H9 (cell line): ENCODE data around the gene DHRSX. TPM values are rescaled to one million over a fixed set of nuclear protein-coding genes. Genes with fewer than 3 reads are reported as not detected.

Experiments
- DNase-seq: peaks from one replicate; pipeline ENCODE4 v3.0.0-alpha.2; 2017
- H2AFZ ChIP-seq: one replicate; pipeline ENCODE4 v1.6.1; 2013; ENCODE audit warnings: mild to moderate bottlenecking, low read length, control low read depth, moderate library complexity
- H2AK5ac ChIP-seq: 2 replicates; pipeline ENCODE4 v1.6.1; 2013; ENCODE audit warnings: low read length, control low read depth, mixed read lengths; ENCODE audit not compliant: insufficient read length
- H2BK120ac ChIP-seq: one replicate; pipeline ENCODE4 v1.6.1; 2013; ENCODE audit warnings: low read depth, mild to moderate bottlenecking, low read length, control low read depth, inconsistent platforms; ENCODE audit not compliant: poor library complexity, severe bottlenecking
- H2BK12ac ChIP-seq: 2 replicates; pipeline ENCODE4 v1.6.1; 2013; ENCODE audit warnings: low read length, control low read depth, mixed read lengths, low read depth; ENCODE audit not compliant: insufficient read length
- H2BK15ac ChIP-seq: 2 replicates; pipeline ENCODE4 v1.6.1; 2013; ENCODE audit warnings: low read depth, low read length, control low read depth
- H2BK20ac ChIP-seq: one replicate; pipeline ENCODE4 v1.6.1; 2013; ENCODE audit warnings: low read depth, mild to moderate bottlenecking, low read length, control low read depth, inconsistent platforms; ENCODE audit not compliant: poor library complexity, severe bottlenecking
- H2BK5ac ChIP-seq: 2 replicates; pipeline ENCODE4 v1.6.1; 2013; ENCODE audit warnings: low read length, control low read depth, mixed read lengths; ENCODE audit not compliant: insufficient read length
- H3K14ac ChIP-seq: 2 replicates; pipeline ENCODE4 v1.6.1; 2013; ENCODE audit warnings: low read length, control low read depth; ENCODE audit not compliant: insufficient read depth
- H3K18ac ChIP-seq: 2 replicates; pipeline ENCODE4 v1.6.1; 2013; ENCODE audit warnings: low read depth, mild to moderate bottlenecking, mixed read lengths, low read length, control low read depth; ENCODE audit not compliant: insufficient read length
- H3K23ac ChIP-seq: 2 replicates; pipeline ENCODE4 v1.6.1; 2013; ENCODE audit warnings: low read length, control low read depth, mixed read lengths, low read depth; ENCODE audit not compliant: insufficient read length
- H3K23me2 ChIP-seq: 2 replicates; pipeline ENCODE4 v1.6.1; 2013; ENCODE audit warnings: low read depth, mild to moderate bottlenecking, mixed read lengths, low read length, control low read depth; ENCODE audit not compliant: insufficient read length, poor library complexity, severe bottlenecking
- H3K27ac ChIP-seq: 2 replicates; pipeline ENCODE4 v1.5.1; 2013; ENCODE audit warnings: low read length, control low read depth, mixed read lengths, low read depth; ENCODE audit not compliant: insufficient read length
- H3K27me3 ChIP-seq: 2 replicates; pipeline ENCODE4 v1.6.1; 2013; ENCODE audit warnings: low read length, control low read depth, inconsistent platforms; ENCODE audit not compliant: insufficient read depth
- H3K4ac ChIP-seq: 2 replicates; pipeline ENCODE4 v1.6.1; 2013; ENCODE audit warnings: low read depth, mild to moderate bottlenecking, control low read depth, inconsistent platforms, low read length, moderate library complexity
- H3K4me1 ChIP-seq: 2 replicates; pipeline ENCODE4 v1.6.1; 2013; ENCODE audit warnings: low read length, control low read depth, inconsistent platforms; ENCODE audit not compliant: insufficient read depth
- H3K4me2 ChIP-seq: 2 replicates; pipeline ENCODE4 v1.6.1; 2013; ENCODE audit warnings: low read length, control low read depth, mixed read lengths; ENCODE audit not compliant: insufficient read length, insufficient read depth
- H3K56ac ChIP-seq: 2 replicates; pipeline ENCODE4 v1.6.1; 2013; ENCODE audit warnings: low read depth, mild to moderate bottlenecking, mixed read lengths, low read length, control low read depth; ENCODE audit not compliant: insufficient read length
- H3K79me1 ChIP-seq: 2 replicates; pipeline ENCODE4 v1.6.1; 2013; ENCODE audit warnings: low read depth, mild to moderate bottlenecking, moderate library complexity, low read length, control low read depth, inconsistent platforms; ENCODE audit not compliant: insufficient read depth, poor library complexity, severe bottlenecking
- H3K79me2 ChIP-seq: 2 replicates; pipeline ENCODE4 v1.6.1; 2013; ENCODE audit warnings: low read length, control low read depth, inconsistent platforms; ENCODE audit not compliant: insufficient read depth
- H3K9ac ChIP-seq: 2 replicates; pipeline ENCODE4 v1.6.1; 2013; ENCODE audit warnings: low read length, control low read depth, mixed read lengths; ENCODE audit not compliant: insufficient read length; ENCODE audit errors: extremely low read depth
- H3K9me3 ChIP-seq: one replicate; pipeline ENCODE4 v1.6.1; 2013; ENCODE audit warnings: low read depth, low read length, inconsistent platforms; ENCODE audit not compliant: control insufficient read depth
- H3T11ph ChIP-seq: one replicate; pipeline ENCODE4 v1.6.1; 2013; ENCODE audit warnings: mild to moderate bottlenecking, low read length, control low read depth, inconsistent platforms
- H4K20me1 ChIP-seq: one replicate; pipeline ENCODE4 v1.6.1; 2013; ENCODE audit not compliant: control insufficient read depth, insufficient read length, insufficient read depth
- H4K5ac ChIP-seq: 2 replicates; pipeline ENCODE4 v1.6.1; 2013; ENCODE audit warnings: low read depth, mild to moderate bottlenecking, mixed read lengths, low read length, control low read depth; ENCODE audit not compliant: insufficient read length
- H4K8ac ChIP-seq: replicated peaks from 2 replicates; pipeline ENCODE4 v1.6.1; 2013; ENCODE audit warnings: low read length, control low read depth, mixed read lengths, low read depth; ENCODE audit not compliant: insufficient read length
- H4K91ac ChIP-seq: 2 replicates; pipeline ENCODE4 v1.6.1; 2013; ENCODE audit warnings: low read depth, mild to moderate bottlenecking, moderate library complexity, mixed read lengths, low read length, control low read depth; ENCODE audit not compliant: insufficient read length
- H3K27ac Mint-ChIP-seq, 3 experiments: 2 replicates in 2 of 3; 3 replicates in 1 of 3; pipeline ENCODE4 v1.8.0; 2020 to 2021; ENCODE audit warnings: mixed read lengths in 3 of 3, mild to moderate bottlenecking in 1 of 3, moderate library complexity in 1 of 3
- H3K27me3 Mint-ChIP-seq: 2 replicates; pipeline ENCODE4 v1.8.0; 2021; ENCODE audit warnings: low read depth, mild to moderate bottlenecking, moderate library complexity, mixed read lengths
- H3K36me3 Mint-ChIP-seq, 3 experiments: 2 replicates in 2 of 3; 3 replicates in 1 of 3; pipeline ENCODE4 v1.8.0; 2020 to 2021; ENCODE audit warnings: low read depth in 3 of 3, mixed read lengths in 3 of 3; ENCODE audit not compliant: insufficient read depth in 1 of 3
- H3K4me1 Mint-ChIP-seq, 2 experiments: 2 replicates each; pipeline ENCODE4 v1.8.0; 2020; ENCODE audit warnings: mixed read lengths in 2 of 2
- H3K4me3 Mint-ChIP-seq, 2 experiments: 2 replicates in 1 of 2; 3 replicates in 1 of 2; pipeline ENCODE4 v1.8.0; 2020 to 2021; ENCODE audit warnings: mild to moderate bottlenecking in 2 of 2, mixed read lengths in 2 of 2, moderate library complexity in 1 of 2
- H3K9me3 Mint-ChIP-seq, 2 experiments: 2 replicates in 1 of 2; 3 replicates in 1 of 2; pipeline ENCODE4 v1.8.0; 2020; ENCODE audit warnings: mild to moderate bottlenecking in 2 of 2, mixed read lengths in 2 of 2, moderate library complexity in 1 of 2
- CTCF ChIP-seq: fragments of 200-600 bp; sonication (generic); conservative IDR thresholded peaks from 3 replicates; pipeline ENCODE4 v1.8.0; 2021; ENCODE audit warnings: antibody characterized with exemption, mild to moderate bottlenecking
- WGBS: extraction: QIAGEN DNeasy Blood & Tissue Kit; methylation state at CpG from one replicate; pipeline ENCODE4 v1.1.7; 2013; ENCODE audit warnings: missing lambda C conversion rate, low lambda C conversion rate, mixed read lengths; ENCODE audit not compliant: insufficient read length; ENCODE audit errors: extremely low coverage; 5-methylcytosine and 5-hydroxymethylcytosine counted together
- total RNA-seq: library from RNA; stranded (reverse); gene quantifications from 2 replicates; pipeline ENCODE4 v1.2.1, GENCODE V29; 2021

The DHRSX gene
- total RNA-seq, 1 experiment from 2014 or later = 44.0 TPM

GRCh38 chrX:2441466-2441865 is 59.3 kb downstream of the DHRSX start:
- H3T11ph ChIP-seq = no peak overlapping the region
- H3K4ac ChIP-seq = no peak overlapping the region
- H3K56ac ChIP-seq = no peak overlapping the region
- no peak overlapping the region for H2BK12ac ChIP-seq
- H4K91ac ChIP-seq = no peak overlapping the region
- H3K27me3 ChIP-seq = no peaks in the 10 kb centered on the region
- no peak overlapping the region for H2AFZ ChIP-seq
- H4K8ac ChIP-seq = no peak overlapping the region
- no CpG with 5 or more reads among the region's 5 CpGs for WGBS
- no peaks in the 10 kb centered on the region for H3K23me2 ChIP-seq
- H3K9ac ChIP-seq = no peak overlapping the region
- H2BK15ac ChIP-seq = no peak overlapping the region
- H3K4me1 Mint-ChIP-seq = no peaks in the 10 kb centered on the region
- H3K27ac ChIP-seq = no peak overlapping the region
- H3K9me3 ChIP-seq = peaks cover 10% of the 10 kb centered on the region
- peaks cover 3% of the 10 kb centered on the region for H3K79me1 ChIP-seq
- H3K79me2 ChIP-seq = no peaks in the 10 kb centered on the region; the same call in 1 of the 2 replicates
- H3K9me3 Mint-ChIP-seq = peaks cover 31 to 34% of the 10 kb centered on the region in 2 experiments
- DNase-seq = no peak
- no peaks in the 10 kb centered on the region for H4K20me1 ChIP-seq
- no peak overlapping the region for H3K23ac ChIP-seq
- peaks cover 44 to 58% (median 49%) of the 10 kb centered on the region in 3 experiments for H3K36me3 Mint-ChIP-seq
- no peak for TF ChIP-seq CTCF
- H3K27me3 Mint-ChIP-seq = peaks cover 4% of the 10 kb centered on the region
- H4K5ac ChIP-seq = no peak overlapping the region
- H3K4me2 ChIP-seq = no peak overlapping the region
- no peak overlapping the region for H2BK20ac ChIP-seq
- no peak overlapping the region for H3K4me3 Mint-ChIP-seq
- no peaks in the 10 kb centered on the region for H3K4me1 ChIP-seq
- no peak overlapping the region for H2BK120ac ChIP-seq
- H3K14ac ChIP-seq = no peak overlapping the region
- no peak overlapping the region for H3K18ac ChIP-seq
- no peak overlapping the region for H2AK5ac ChIP-seq
- H2BK5ac ChIP-seq = no peak overlapping the region
- no peak overlapping the region for H3K27ac Mint-ChIP-seq
